ENCODE data around the gene CHMP1A.
"Not testable (repeated sequence)": the region's sequence is repeated elsewhere in the genome, so short reads cannot be mapped to it uniquely, and the experiment has no call there.

The CHMP1A gene

GRCh38 chr16:89690392-89690901 is 32.9 kb upstream of the CHMP1A start:
- Histone ChIP-seq H3K4me1 (ENCODE audit: control insufficient read depth in 1 of 2, insufficient read depth in 2 of 2, low read length in 2 of 2) (peaks cover 0 to 9% of the 10 kb centered on the region in 2 donors), H3K36me3 (ENCODE audit: control insufficient read depth in 1 of 2, insufficient read depth in 2 of 2, low read length in 2 of 2) (peaks cover 22 to 46% of the 10 kb centered on the region in 2 donors), H3K27ac (ENCODE audit: low read length) (no peak overlapping the region), H3K4me3 (ENCODE audit: low read depth in 1 of 2, low read length in 2 of 2) (no peak overlapping the region), H3K27me3 (ENCODE audit: low read depth, low read length) (no peaks in the 10 kb centered on the region), H3K9me3 (ENCODE audit: control insufficient read depth in 1 of 2, low read length in 2 of 2) (no peaks in the 10 kb centered on the region)

- H3K4me3 ChIP-seq (ENCODE audit: low read depth in 1 of 2, low read length in 2 of 2); H3K27ac ChIP-seq (ENCODE audit: low read length); H3K27me3 ChIP-seq (ENCODE audit: low read depth, low read length); H3K4me1 ChIP-seq (ENCODE audit: control insufficient read depth in 1 of 2, insufficient read depth in 2 of 2, low read length in 2 of 2); H3K9me3 ChIP-seq (ENCODE audit: control insufficient read depth in 1 of 2, low read length in 2 of 2): not testable (repeated sequence)
- H3K36me3 ChIP-seq (ENCODE audit: control insufficient read depth in 1 of 2, insufficient read depth in 2 of 2, low read length in 2 of 2): peaks cover 22 to 39% of the 10 kb centered on the region in 2 donors
These were observed 32.1 kb upstream of the CHMP1A start for GRCh38 chr16:89689621-89690020.

GRCh38 chr16:89689142-89689541 is 31.6 kb upstream of the CHMP1A start:
- H3K36me3 ChIP-seq (ENCODE audit: control insufficient read depth in 1 of 2, insufficient read depth in 2 of 2, low read length in 2 of 2): peaks cover 22 to 35% of the 10 kb centered on the region in 2 donors
- H3K4me3 ChIP-seq (ENCODE audit: low read depth in 1 of 2, low read length in 2 of 2): no peak overlapping the region
- peaks cover 0 to 9% of the 10 kb centered on the region in 2 donors for H3K4me1 ChIP-seq (ENCODE audit: control insufficient read depth in 1 of 2, insufficient read depth in 2 of 2, low read length in 2 of 2)
- H3K27ac ChIP-seq (ENCODE audit: low read length): no peak overlapping the region
- no peaks in the 10 kb centered on the region for H3K9me3 ChIP-seq (ENCODE audit: control insufficient read depth in 1 of 2, low read length in 2 of 2)
- H3K27me3 ChIP-seq (ENCODE audit: low read depth, low read length): no peaks in the 10 kb centered on the region

GRCh38 chr16:89688395-89688794 is 30.9 kb upstream of the CHMP1A start:
- Histone ChIP-seq H3K27ac (ENCODE audit: low read length) (no peak overlapping the region), H3K4me1 (ENCODE audit: control insufficient read depth in 1 of 2, insufficient read depth in 2 of 2, low read length in 2 of 2) (peaks cover 0 to 9% of the 10 kb centered on the region in 2 donors), H3K27me3 (ENCODE audit: low read depth, low read length) (no peaks in the 10 kb centered on the region), H3K4me3 (ENCODE audit: low read depth in 1 of 2, low read length in 2 of 2) (no peak overlapping the region), H3K9me3 (ENCODE audit: control insufficient read depth in 1 of 2, low read length in 2 of 2) (no peaks in the 10 kb centered on the region), H3K36me3 (ENCODE audit: control insufficient read depth in 1 of 2, insufficient read depth in 2 of 2, low read length in 2 of 2) (peaks cover 19 to 28% of the 10 kb centered on the region in 2 donors)

- peak overlapping the region; percentile 39 for H3K27ac ChIP-seq (ENCODE audit: low read length)
- H3K36me3 ChIP-seq (ENCODE audit: control insufficient read depth in 1 of 2, insufficient read depth in 2 of 2, low read length in 2 of 2): peaks cover 15 to 19% of the 10 kb centered on the region in 2 donors
- H3K27me3 ChIP-seq (ENCODE audit: low read depth, low read length): no peaks in the 10 kb centered on the region
- no peaks in the 10 kb centered on the region for H3K9me3 ChIP-seq (ENCODE audit: control insufficient read depth in 1 of 2, low read length in 2 of 2)
- peak overlapping the region; percentile 73 to 84 for H3K4me3 ChIP-seq (ENCODE audit: low read depth in 1 of 2, low read length in 2 of 2)
- H3K4me1 ChIP-seq (ENCODE audit: control insufficient read depth in 1 of 2, insufficient read depth in 2 of 2, low read length in 2 of 2): peaks cover 0 to 9% of the 10 kb centered on the region in 2 donors
These were observed 29.8 kb upstream of the CHMP1A start for GRCh38 chr16:89687092-89687940.

GRCh38 chr16:89686520-89687091 is 29.1 kb upstream of the CHMP1A start, which contains the start of gene CDK10:
Gene CDK10 (plus strand): TSS chr16:89686689. CDS start chr16:89686711, 22 bp downstream.
- no peaks in the 10 kb centered on the region for H3K9me3 ChIP-seq (ENCODE audit: control insufficient read depth in 1 of 2, low read length in 2 of 2)
- peak within 1 kb of the TSS; percentile 39 for H3K27ac ChIP-seq (ENCODE audit: low read length)
- no peaks in the 10 kb centered on the region for H3K27me3 ChIP-seq (ENCODE audit: low read depth, low read length)
- peaks cover 12 to 14% of the 10 kb centered on the region in 2 donors for H3K36me3 ChIP-seq (ENCODE audit: control insufficient read depth in 1 of 2, insufficient read depth in 2 of 2, low read length in 2 of 2)
- H3K4me1 ChIP-seq (ENCODE audit: control insufficient read depth in 1 of 2, insufficient read depth in 2 of 2, low read length in 2 of 2): peaks cover 0 to 9% of the 10 kb centered on the region in 2 donors
- H3K4me3 ChIP-seq (ENCODE audit: low read depth in 1 of 2, low read length in 2 of 2): peak within 1 kb of the TSS; percentile 73 to 84

GRCh38 chr16:89685916-89686315 is 28.4 kb upstream of the CHMP1A start:
- Histone ChIP-seq H3K4me3 (ENCODE audit: low read depth in 1 of 2, low read length in 2 of 2) (peak overlapping the region in 1 of 2 donors; percentile 84), H3K4me1 (ENCODE audit: control insufficient read depth in 1 of 2, insufficient read depth in 2 of 2, low read length in 2 of 2) (peaks cover 0 to 9% of the 10 kb centered on the region in 2 donors), H3K27me3 (ENCODE audit: low read depth, low read length) (no peaks in the 10 kb centered on the region), H3K27ac (ENCODE audit: low read length) (no peak overlapping the region), H3K9me3 (ENCODE audit: control insufficient read depth in 1 of 2, low read length in 2 of 2) (no peaks in the 10 kb centered on the region), H3K36me3 (ENCODE audit: control insufficient read depth in 1 of 2, insufficient read depth in 2 of 2, low read length in 2 of 2) (peaks cover 5 to 11% of the 10 kb centered on the region in 2 donors)

- H3K27me3 ChIP-seq (ENCODE audit: low read depth, low read length): no peaks in the 10 kb centered on the region
- H3K4me3 ChIP-seq (ENCODE audit: low read depth in 1 of 2, low read length in 2 of 2): no peak overlapping the region
- H3K27ac ChIP-seq (ENCODE audit: low read length): no peak overlapping the region
- no peaks in the 10 kb centered on the region for H3K36me3 ChIP-seq (ENCODE audit: control insufficient read depth in 1 of 2, insufficient read depth in 2 of 2, low read length in 2 of 2)
- H3K4me1 ChIP-seq (ENCODE audit: control insufficient read depth in 1 of 2, insufficient read depth in 2 of 2, low read length in 2 of 2): no peaks in the 10 kb centered on the region
- no peaks in the 10 kb centered on the region for H3K9me3 ChIP-seq (ENCODE audit: control insufficient read depth in 1 of 2, low read length in 2 of 2)
These were observed 20.8 kb upstream of the CHMP1A start for GRCh38 chr16:89678258-89678657.

- no peaks in the 10 kb centered on the region for H3K4me1 ChIP-seq (ENCODE audit: control insufficient read depth in 1 of 2, insufficient read depth in 2 of 2, low read length in 2 of 2)
- no peak overlapping the region for H3K4me3 ChIP-seq (ENCODE audit: low read depth in 1 of 2, low read length in 2 of 2)
- no peak overlapping the region for H3K27ac ChIP-seq (ENCODE audit: low read length)
- H3K9me3 ChIP-seq (ENCODE audit: control insufficient read depth in 1 of 2, low read length in 2 of 2): no peaks in the 10 kb centered on the region
- no peaks in the 10 kb centered on the region for H3K36me3 ChIP-seq (ENCODE audit: control insufficient read depth in 1 of 2, insufficient read depth in 2 of 2, low read length in 2 of 2)
- no peaks in the 10 kb centered on the region for H3K27me3 ChIP-seq (ENCODE audit: low read depth, low read length)
These were observed 14.9 kb upstream of the CHMP1A start for GRCh38 chr16:89672177-89672941.

GRCh38 chr16:89671565-89671964 is 14.1 kb upstream of the CHMP1A start:
- not testable (repeated sequence) for H3K4me3 ChIP-seq (ENCODE audit: low read depth in 1 of 2, low read length in 2 of 2); H3K27me3 ChIP-seq (ENCODE audit: low read depth, low read length); H3K36me3 ChIP-seq (ENCODE audit: control insufficient read depth in 1 of 2, insufficient read depth in 2 of 2, low read length in 2 of 2); H3K9me3 ChIP-seq (ENCODE audit: control insufficient read depth in 1 of 2, low read length in 2 of 2); H3K4me1 ChIP-seq (ENCODE audit: control insufficient read depth in 1 of 2, insufficient read depth in 2 of 2, low read length in 2 of 2); H3K27ac ChIP-seq (ENCODE audit: low read length)
